Bladder microvascular endothelial cell (primary cell): ENCODE measurements around the gene PPP1R3G. TPM values are rescaled to one million over a fixed set of nuclear protein-coding genes. Genes with fewer than 3 reads are reported as not detected.

Experiments
- total RNA-seq: library from RNA; depleted of rRNA; stranded (reverse); fragments of >200 nt; gene quantifications from 2 replicates; pipeline ENCODE4 v1.2.3, GENCODE V29; 2014

Gene PPP1R3G
- 0.16 and 0.44 TPM in 2 replicates for total RNA-seq

GRCh38 chr6:5084781-5085647, at the start of gene PPP1R3G:
Gene PPP1R3G (plus strand): TSS chr6:5085341. CDS start chr6:5085486, 145 bp downstream.

Other genes starting within 250 kb of the PPP1R3G start
- 10.2 and 12.6 TPM in 2 replicates for gene RPP40, start 81.3 kb upstream of the PPP1R3G start, total RNA-seq
- gene LYRM4, start 175.6 kb downstream of the PPP1R3G start, total RNA-seq = 16.5 and 23.9 TPM in 2 replicates
- 25.4 and 39.0 TPM in 2 replicates for gene FARS2, start 176.2 kb downstream of the PPP1R3G start, total RNA-seq